Stimulated activated CD4-positive, alpha-beta T cell treated with anti-CD3 and anti-CD28 coated beads, Interleukin-15, amount 100 ng/mL, for 48 hours (primary cell): ENCODE data around the gene SUCLG1.
"Not testable (repeated sequence)": the region's sequence is repeated elsewhere in the genome, so short reads cannot be mapped to it uniquely, and the experiment has no call there.

Source experiments
- DNase-seq, 2 donors: peaks; one replicate each; pipeline ENCODE4 v3.0.0-alpha.2; 2020; ENCODE audit warnings: low read depth in 2 of 2

SUCLG1 gene

DNA sequence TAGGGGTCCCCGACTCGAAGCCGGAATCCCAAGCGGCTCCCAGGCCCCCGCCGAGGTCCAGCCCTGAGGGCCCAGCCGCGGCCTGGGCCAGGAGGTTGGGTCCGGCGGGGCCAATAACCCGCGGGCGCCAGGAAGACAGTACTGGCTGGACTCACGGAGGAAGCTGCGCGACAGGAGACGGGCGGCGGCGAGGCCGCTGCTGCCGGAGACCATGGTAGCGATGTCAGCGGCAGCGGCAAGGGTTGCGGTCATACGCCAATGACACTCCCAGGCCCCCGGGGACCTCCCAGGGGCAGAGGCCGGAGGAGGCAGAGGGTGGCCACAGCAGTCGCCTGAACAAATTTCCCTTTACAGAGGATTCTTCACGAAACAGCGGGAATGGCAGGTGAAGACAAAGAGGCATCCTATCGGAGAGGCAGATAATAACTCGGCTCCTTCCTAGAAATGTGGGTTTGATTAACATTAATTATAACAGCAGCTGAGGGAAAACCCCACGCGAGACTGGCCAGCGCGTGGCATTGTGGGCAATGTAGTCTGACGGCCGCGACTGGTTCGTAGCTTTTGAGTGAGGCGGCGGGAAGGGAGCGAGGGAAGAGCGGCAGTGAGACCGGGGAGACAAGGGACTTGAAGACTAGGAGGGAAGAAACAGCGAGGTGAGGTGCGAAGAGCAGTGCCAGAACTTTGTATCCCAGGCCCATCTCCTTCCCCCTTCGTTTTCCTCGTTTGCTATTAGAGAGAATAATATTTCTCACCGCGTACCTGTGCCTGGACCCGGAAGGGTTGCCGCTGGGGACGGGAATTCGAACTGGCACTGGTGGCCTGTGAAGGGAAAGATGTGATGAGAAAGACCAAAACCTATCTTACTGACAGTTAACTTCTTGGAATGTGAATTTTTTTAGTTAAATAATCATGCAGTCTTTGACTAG is at the start of gene SUCLG1:
Gene SUCLG1 (minus strand): TSS at position 263 of the 926 bp plus-strand sequence. CDS start 11 bp downstream, at position 252.
- DNase-seq, result peak; percentile 75 to 77

DNA sequence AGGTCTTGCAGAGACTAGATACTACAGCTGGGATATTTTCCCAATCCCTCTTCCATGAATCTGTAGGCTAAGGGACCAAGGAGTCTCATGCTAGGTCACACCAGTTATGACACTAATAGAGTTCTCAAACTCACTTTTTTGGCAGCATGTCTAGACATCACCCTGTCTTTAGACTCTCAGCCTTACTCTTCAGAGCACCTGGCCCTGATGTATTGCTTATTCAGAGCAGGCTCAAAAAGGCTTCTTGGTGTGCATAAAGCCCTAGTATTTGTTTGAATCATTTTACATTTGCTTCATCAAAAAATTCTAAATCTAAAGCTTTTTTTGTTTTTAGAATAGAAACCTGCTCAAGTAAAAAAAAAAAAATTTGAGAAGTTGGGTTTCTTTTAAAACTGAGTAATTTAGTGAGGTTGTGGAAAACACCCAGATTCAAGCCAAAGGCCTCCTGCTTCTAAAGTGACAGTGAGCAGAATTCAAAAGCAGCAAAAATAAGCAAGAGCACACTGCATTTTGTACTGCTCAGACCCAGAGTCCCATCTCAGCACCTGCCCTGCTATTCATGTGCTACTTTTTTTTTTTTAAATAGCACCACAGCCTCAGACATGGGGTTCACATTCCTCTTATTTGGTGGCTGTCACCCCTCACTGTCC is 39.2 kb upstream of the SUCLG1 start:
- no peak for DNase-seq

DNA sequence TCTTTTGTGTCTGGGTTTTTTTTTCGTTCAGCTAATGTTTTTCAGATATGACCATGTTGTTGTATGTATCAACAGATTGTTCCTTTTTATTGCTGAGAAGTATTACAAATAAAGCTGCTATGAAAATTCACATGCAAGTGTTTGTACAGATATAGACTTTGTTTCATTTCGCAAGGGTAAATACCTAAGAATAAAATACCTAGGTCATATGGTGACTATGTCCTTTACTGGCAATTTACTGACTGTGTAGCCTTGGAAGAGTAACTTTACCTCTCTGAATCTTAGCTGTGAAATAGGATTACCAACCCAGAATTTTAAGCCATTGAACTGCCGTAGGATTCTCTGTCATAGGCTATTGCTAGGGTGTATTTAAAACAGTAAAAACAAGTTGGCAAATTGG is 38.2 kb upstream of the SUCLG1 start:
- DNase-seq, result no peak

DNA sequence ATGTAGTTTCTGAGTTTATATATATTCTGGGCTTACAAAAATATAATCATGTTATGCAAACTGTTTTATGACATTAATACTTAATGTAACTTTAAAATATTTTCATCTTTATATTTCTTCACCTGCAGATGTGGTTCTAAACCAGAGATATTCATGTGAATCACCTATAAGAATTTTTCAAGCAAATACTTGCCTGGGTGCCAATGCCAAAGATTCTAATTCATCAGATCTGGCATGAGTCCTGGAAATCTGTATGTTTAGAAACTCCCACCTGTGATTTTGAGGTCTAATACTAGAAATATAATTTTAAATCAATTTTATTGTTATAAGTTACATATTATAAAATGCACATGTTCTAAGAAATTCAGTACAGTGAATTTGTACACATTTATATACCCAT is 37.3 kb upstream of the SUCLG1 start:
- no peak for DNase-seq

DNA sequence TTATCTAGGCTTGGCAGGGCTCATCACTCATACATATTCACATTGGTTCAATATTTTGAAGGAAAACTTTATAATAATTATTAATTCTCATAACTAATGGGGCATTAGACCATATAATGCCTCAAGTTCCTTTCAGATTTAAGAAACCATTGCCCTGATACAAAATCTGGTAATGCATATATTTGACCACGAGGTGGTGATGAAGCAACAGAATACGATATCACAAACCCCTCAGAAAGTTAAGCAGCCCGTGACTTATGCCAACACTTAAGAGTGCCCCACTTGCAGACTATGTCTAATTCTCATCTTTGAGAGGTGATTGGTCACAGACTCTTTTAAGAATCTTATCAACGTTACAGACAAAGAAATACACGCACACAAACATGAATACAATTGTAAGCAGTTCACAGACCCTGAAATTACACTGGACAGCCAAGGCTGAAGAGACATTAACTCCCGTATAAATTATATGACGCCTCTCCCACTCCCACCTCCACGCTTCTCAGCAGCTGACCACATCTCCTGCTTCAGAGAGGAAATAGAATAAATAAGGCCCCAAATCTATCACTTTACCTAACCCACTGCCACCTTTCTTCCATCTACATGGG is 36.6 kb upstream of the SUCLG1 start:
- DNase-seq, result peak in 1 of 2 donors; percentile 5

DNA sequence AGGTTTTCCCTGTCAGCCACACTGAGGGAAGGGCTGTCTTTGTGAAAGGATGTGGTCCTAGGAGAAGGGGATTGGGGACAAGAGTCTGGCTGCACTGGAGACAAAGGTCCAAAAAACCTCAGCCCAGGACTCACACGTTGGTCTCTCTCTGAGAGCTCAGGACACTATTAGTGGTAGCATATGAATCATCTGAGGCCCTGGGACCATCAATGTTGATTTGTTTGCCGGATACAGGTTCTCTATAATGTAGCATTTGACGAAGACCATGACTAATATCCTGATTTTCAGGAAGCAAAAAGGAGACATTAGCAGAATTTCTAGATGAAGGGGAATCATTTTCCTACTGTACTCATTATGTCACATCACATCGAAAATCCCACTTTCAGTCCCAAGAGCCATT is 35.0 kb upstream of the SUCLG1 start:
- DNase-seq, result no peak

DNA sequence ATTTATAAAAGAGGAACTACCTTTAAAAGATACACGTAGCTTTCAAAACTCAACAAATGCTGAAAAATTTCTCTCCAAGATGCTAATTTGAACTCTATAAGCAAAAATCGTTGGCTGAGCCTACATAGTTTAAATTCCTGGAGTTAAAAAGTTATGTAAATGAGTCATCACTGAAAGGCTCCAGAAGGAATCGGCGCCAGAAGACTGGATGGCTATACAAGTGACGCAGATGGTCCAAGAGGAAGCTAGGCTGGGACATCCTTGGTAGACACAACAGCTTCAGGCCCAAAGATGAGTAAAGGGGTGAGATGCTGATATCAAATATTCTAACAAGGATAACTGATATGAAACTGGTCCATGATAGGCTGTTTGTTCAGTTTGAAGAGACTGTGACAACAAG is 34.4 kb upstream of the SUCLG1 start:
- no peak for DNase-seq

DNA sequence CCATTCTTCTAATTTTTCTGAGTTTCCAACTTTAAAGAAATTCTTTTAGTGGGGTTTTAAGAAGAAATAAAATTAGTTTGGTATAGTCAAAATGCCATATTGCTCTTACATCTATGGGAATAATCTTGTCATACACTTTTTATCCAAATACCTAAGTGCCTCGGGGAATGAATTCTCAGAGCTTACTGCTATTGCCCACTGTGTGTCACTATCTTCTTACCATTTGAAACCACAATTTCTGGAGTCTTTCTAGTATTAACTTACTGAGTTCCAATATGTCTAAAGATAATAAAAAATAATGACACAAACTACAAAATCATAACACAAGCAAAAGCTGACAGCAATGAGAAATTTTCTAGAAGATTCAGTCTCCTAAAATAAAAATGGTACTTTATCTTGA is 33.5 kb upstream of the SUCLG1 start:
- no peak for DNase-seq

DNA sequence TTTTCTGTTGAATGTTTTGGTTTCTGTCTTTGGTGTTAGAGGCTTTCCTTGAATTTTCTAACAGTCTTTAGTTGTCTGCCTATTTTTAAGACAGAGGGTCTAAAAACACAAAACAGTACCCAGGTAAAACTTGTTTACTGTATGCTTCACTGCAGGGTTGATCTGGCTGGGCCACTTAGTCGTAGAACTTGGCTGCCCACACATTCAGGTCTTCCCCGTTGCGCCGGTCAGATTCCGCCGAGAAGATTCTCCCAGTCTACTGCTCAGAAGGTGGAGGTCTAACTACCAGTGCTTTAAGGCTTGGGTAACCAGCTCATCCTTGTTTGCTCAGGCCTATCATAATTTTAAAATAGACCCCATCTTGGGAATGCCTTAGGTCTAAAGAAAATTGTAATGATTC is 32.7 kb upstream of the SUCLG1 start:
- DNase-seq, result no peak

DNA sequence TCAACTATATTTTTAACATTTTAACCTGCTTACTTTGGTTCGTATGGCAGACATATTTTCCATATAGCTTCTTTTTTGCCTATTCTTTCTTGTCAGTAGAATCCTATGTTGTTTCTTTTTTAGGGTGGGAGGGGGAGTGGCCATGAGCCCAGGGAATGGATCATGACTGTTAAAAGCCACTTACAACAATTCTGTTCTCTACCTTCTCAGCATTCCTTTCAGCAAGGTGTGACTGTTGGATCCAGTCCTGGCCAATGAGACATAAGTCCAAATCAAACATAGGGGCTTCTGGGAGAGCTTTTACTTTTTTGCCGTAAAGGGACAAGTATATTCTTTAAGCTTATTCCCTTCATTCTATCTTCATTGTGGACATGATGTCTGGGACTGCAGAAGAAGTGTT is 32.2 kb upstream of the SUCLG1 start:
- DNase-seq, result no peak

DNA sequence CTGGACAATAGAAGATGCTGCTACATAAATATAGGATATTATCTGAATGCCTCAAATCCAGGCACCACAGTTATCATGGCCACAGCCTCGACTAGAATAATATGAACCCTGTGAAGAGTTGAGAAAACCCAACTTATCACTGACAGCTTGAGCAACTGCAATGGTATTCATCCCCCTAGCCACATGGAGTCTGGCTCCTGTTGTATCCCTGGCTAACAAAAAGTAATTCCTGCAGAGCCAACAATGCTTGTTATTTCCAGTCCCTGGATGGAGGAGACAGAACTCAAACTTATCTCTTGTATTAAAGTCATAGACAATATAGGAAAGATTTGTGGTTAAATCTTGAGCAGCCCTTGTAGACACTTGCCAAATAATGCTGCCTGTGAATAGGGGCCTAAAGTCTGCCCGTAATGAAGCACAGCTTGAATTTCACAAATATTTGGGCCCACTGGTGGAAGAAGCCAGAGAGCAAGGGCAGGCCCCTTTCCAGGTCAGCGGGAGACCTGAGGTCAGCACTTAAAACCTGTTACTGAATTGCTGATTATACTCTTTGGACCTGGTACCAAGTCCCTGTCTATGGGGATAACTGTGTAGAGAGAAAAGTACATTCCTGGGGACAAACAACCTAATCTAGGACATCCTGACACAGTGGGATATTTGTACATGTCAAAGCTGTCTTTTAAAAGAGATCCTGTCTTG is 28.4 kb upstream of the SUCLG1 start:
- DNase-seq, result no peak

DNA sequence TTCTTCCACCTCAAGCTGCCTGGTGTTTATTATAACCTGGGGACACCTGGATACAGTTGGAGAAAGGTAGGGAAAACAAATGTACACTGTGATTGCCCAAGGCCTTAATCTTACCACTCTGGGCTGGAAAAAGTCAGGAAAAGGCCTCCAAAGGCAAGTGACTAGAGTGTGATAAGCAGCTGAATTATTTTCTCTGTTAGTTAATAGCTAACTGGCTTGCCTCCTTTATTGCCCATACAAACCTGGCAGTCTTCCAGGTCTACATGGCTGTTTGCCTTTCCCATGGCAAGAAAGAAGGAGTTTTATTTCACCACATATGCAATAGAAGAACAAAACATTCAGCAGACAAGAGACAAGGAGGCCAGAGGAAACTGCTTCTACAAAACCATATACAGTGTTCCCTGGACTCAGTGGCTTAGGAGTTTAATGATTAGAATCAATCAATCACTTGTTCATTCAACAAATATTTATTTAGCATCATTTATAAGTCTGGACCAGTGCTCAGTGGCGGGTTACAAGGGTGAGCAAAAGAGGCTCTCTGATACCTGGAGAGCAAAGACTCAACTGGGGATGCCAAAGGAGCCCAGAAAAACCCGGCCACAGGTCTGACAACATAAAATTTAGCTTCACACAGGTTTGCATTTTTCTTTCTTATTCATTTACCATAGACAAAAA is 27.5 kb upstream of the SUCLG1 start:
- DNase-seq, result no peak

DNA sequence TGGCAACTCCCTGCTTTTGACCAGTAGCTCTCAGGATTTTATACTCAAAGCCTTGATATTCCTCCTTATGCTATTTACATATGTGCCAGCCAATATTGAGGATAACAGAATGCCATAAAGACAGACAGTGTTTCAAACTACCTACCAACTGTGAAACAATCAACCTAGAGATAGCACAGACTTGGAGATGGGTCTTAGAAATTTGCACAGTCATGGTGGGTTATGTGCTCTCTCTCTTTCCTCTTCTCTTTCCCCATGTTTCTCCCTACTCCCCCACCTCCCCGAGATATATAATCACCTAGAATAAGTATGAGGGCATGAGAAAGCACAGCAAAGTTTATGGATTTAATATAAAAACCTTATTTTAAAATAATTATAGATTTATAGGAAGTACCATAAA is 24.2 kb upstream of the SUCLG1 start:
- no peak for DNase-seq

DNA sequence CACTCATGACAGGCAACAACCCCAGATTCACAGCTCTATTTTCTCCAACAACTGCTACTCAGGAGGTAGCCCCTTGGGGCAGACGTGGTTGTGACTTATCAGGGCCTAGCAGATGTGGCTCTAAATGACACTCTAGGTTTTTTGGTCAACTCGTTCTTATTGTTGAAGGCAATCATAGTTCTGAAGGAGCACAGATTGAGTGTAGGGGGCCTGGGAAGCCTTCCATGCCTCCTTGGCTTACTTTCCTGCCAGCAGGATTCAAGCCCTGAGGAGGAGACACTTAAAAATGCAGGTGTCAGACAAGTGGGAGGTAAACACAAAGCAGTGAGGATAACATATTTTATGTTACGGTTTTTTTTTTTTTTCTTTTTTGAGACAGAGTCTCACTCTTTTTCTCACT is 23.5 kb upstream of the SUCLG1 start:
- no peak for DNase-seq

DNA sequence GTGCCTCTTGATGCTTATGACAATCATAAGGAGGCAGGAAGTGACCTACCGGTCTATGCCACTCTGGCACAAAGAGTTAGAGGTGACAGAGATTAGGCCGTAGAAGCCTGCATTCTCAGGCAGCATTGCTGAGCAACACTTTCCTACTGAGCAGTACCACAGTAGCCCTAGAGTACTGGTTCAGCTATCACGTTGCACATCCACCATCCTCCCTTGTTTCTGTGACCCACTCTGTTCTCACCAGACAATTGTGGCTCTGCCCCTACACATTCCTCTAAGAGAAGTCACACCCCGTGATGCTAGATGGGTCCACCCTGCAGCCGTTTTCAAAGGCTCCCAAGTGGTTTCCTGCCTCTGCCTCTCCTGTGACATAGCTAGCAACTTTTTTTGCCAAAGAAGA is 22.6 kb upstream of the SUCLG1 start:
- peak in 1 of 2 donors; percentile 27 for DNase-seq

DNA sequence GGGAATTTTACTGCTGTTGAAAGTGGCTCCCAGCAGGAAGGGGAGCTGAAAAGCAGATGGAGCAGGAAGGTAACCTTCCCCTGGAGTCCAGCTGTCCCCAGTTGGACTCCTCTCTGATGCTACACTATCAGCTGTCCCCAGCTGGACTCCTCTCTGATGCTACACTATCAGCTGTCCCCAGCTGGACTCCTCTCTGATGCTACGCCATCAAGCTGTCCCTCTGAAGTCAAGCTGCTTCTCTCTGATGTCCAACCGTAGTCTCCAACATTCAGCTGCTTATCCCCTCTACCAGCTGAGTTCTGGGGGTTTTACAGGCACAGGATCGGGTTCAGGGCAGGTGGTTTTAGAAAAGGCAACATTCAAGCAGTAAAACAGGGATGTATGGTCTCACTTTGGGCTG is 19.8 kb upstream of the SUCLG1 start:
- no peak for DNase-seq

DNA sequence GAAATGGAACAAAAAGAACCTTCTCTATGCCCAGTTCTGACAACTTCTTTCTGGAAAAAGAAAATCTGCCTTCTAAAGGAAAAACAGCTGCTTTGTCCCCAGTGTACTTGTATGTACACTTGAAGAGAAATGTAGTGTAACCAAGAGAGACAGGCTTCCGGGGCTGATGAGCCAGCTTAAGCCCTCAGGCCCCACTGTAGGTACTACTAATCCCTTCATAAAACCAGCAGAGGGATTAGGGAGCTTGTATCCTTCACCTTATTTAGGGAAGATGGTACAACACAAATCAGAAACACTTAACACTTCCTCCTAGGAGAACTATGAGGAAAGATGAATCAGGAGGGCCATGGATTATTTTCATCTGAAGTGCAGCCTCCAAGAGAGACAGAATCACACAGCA is 18.8 kb upstream of the SUCLG1 start:
- no peak for DNase-seq

DNA sequence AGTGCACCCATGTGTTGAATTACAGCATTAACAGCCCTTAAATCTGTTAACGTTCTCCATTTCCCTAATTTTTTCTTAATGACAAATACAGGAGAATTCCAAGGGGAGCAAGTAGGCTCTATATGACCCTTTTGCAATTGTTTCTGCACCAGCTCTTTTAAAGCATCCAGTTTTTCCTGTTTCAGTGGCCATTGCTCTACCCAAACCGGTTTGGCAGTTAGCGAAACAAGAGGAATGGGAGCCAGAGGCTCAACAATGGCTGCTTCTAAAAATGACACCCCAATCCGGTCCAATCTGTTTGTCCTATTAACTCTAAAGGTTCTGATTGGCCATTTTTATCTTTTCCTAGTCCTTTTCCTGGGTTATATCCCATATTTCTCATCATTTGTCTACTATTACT is 15.1 kb upstream of the SUCLG1 start:
- no peak for DNase-seq

DNA sequence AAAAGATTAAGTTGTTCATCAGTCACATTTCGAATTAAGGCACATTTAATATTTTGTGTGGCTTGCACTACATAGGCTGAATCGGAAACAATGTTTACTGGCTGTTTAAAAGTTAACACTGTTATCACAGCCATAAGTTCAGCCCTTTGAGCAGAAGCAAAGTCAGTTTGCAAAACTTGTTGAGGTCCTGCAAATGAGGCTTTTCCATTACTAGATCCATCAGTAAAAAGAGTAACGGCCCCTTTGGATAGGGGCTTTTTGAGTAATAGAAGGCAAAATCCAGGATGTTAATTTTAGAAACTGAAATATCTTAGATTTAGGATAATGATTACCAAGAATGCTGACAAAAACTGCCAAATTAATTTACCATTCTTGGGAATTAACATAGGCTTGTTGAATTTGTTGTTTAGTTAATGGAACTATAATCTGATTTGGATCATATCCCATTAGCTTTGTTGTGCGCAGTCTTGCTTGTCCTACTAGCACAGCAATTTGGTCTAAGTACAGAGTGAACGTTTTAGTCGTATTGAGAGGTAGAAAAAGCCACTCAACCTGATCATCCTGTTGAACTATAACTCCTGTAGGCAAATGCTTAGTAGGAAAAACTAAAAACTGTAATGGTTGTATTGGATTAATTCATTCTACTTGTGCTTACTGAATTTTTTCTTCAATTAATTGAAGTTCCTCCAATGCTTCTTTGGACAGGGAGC is 13.9 kb upstream of the SUCLG1 start:
- DNase-seq, result no peak

DNA sequence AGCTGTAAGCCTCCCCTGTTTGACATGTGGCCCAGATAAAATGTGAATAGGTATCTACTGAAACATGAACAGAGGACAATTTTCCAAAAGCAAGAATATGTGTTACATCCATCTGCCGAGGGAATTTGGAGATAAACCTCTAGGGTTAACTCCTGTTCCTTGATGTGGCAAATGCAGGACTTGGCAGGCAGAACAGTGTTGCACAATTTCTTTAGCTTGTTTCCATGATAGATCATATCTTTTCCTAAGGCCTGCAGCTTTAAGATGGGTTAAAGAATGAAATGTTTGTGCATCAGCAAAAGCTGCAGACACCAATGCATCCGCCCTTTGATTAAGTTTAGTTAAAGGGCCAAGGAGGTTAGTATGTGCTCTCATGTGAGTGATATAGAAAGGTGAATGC is 13.3 kb upstream of the SUCLG1 start:
- DNase-seq, result not testable (repeated sequence)

DNA sequence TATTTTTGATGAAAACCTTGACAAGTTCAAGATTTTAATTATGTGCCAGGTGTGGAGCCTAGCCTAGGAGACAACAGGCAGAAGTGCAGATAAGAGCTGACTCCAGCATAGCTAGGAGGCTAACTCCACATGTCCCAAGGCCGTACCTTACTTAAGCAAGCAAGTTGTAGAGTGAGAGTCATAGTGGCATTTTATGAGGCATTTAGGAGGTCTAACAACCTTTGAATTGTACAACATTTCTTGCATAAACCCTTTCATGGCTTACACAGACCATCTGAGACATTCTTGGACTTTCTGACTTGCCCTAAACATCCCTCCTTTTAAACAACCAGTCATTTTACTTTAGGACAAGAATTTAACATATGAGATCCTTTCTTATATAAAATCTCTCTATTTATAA is 8.3 kb upstream of the SUCLG1 start:
- DNase-seq, result no peak
